Tibial nerve (tissue), 4 donors: ENCODE measurements around the gene ARL4C.

ENCODE experiments used
- CTCF ChIP-seq, 5 experiments: fragments of 200-600 bp in 3 of 5; fragments of 450-650 bp in 2 of 5; sonication (generic) in 3 of 5; IDR thresholded peaks; one replicate each; pipeline ENCODE4 v1.5.1; 2016 to 2019; ENCODE audit warnings: antibody characterized with exemption in 5 of 5, mild to moderate bottlenecking in 3 of 5, moderate library complexity in 2 of 5
- EP300 ChIP-seq, 2 donors: sonication (generic); formaldehyde crosslinking; IDR thresholded peaks; one replicate each; pipeline ENCODE4 v1.6.1; 2017; ENCODE audit warnings: antibody characterized with exemption in 2 of 2, mild to moderate bottlenecking in 1 of 2

- TF ChIP-seq CTCF (IDR thresholded peaks at IDR 0.05) (no peak), EP300 (IDR thresholded peaks at IDR 0.05) (no peak)
Measured at GRCh38 chr2:234478121-234478858, 18.6 kb downstream of the ARL4C start.
